Measurements from ENCODE around the gene ELMO3.
A peak's percentile ranks its signal among the peaks of the same experiment; 100 is the strongest.

The ELMO3 gene

DNA sequence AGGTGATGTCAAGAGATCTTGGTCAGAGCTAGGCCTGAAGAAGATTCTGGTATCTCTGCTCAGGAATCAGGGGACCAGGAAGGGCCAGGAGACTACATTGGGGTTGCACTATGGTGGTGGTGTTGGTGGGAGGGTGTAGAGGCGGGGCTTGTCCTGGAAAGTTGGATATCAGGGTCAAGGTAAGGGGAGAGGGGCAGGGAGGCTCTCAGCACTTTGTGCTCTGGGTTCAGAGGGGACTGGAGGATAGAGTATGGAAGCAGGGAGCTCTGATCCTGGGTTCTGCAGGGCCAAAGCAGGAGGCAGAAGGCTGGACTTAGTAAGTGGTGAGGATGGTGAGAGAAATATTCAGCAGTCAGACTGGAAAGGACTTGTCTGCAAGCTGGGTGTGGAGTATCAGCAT, 25.6 kb upstream of the ELMO3 start:
- DNase-seq (no peak), ATAC-seq (no peak)
- no peaks in the 10 kb centered on the region for H3K9me3 Mint-ChIP-seq
- peak overlapping the region; percentile 82 to 89 for H3K4me3 Mint-ChIP-seq
- peaks cover 97% of the 10 kb centered on the region for H3K27me3 Mint-ChIP-seq
- peak overlapping the region in 1 of 2 donors; percentile 3 for H3K27ac Mint-ChIP-seq
- H3K4me1 Mint-ChIP-seq, result peaks cover 88% of the 10 kb centered on the region

DNA sequence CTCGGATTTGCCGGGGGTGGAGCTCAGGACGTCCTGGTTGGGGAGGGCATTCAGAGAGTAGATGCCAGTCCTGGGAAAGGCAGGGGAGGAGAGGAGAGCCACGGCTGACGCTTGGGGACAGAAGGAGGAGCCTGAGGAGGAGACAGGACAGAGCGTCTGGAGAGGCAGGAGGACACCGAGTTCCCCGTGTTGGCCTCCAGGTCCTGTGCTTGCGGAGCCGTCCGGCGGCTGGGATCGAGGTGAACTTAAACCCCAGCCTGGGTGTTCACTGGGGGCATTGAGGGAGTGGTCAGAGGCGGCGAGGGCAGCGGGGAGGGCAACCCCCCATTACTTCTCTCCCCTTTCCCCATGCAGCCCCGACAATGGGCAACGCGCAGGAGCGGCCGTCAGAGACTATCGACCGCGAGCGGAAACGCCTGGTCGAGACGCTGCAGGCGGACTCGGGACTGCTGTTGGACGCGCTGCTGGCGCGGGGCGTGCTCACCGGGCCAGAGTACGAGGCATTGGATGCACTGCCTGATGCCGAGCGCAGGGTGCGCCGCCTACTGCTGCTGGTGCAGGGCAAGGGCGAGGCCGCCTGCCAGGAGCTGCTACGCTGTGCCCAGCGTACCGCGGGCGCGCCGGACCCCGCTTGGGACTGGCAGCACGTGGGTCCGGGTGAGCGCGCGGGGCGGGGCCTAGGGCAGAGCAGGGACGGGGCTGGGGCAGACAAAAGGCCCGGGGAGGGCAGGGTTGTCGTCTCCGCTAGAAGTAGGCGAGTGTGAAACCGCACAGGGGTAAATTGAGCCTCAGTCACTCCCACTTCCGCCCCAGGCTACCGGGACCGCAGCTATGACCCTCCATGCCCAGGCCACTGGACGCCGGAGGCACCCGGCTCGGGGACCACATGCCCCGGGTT, 24.9 kb upstream of the ELMO3 start:
- DNase-seq (peak; percentile 57 to 64), ATAC-seq (peak; percentile 74)
- Mint-ChIP-seq H3K4me3 (peak overlapping the region; percentile 82 to 89), H3K27ac (no peak overlapping the region), H3K4me1 (peaks cover 88% of the 10 kb centered on the region), H3K9me3 (no peaks in the 10 kb centered on the region), H3K27me3 (peaks cover 97% of the 10 kb centered on the region)

DNA sequence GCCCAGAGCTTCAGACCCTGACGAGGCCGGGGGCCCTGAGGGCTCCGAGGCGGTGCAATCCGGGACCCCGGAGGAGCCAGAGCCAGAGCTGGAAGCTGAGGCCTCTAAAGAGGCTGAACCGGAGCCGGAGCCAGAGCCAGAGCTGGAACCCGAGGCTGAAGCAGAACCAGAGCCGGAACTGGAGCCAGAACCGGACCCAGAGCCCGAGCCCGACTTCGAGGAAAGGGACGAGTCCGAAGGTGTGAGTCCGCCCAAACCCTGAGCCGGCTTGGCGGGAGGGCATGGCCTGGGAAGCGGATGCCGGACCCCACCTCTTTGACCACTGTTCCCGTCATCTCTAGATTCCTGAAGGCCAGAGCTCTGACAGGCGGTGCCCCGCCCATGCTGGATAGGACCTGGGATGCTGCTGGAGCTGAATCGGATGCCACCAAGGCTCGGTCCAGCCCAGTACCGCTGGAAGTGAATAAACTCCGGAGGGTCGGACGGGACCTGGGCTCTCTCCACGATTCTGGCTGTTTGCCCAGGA, 24.2 kb upstream of the ELMO3 start:
- H3K4me1 Mint-ChIP-seq, result peaks cover 82% of the 10 kb centered on the region
- no peak overlapping the region for H3K27ac Mint-ChIP-seq
- H3K9me3 Mint-ChIP-seq, result no peaks in the 10 kb centered on the region
- DNase-seq, result no peak
- H3K4me3 Mint-ChIP-seq, result peak overlapping the region in 1 of 2 donors; percentile 89
- no peak for ATAC-seq
- H3K27me3 Mint-ChIP-seq, result peaks cover 94% of the 10 kb centered on the region

DNA sequence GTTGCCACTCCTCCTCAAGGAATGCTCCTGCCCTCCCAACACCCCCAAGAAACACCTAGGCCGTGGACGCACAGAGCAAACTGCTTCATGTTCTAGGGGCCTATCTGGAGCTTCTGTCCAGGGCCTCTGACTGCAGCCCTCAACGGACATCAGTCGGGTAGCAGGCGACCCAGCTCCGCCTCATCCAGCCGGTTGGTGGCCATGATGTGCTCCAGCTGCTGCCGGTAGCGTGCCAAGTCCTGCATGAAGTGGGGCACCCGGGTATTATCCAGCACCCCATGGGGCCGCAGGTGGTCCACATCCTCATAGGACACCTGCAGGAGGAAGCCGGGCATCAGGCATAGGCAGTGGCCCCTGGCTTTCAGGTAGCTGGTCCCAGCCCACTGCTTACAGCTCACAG, 22.3 kb upstream of the ELMO3 start:
- Mint-ChIP-seq H3K4me1 (peaks cover 67% of the 10 kb centered on the region), H3K9me3 (no peaks in the 10 kb centered on the region), H3K27ac (no peak overlapping the region), H3K4me3 (no peak overlapping the region), H3K27me3 (peaks cover 76% of the 10 kb centered on the region)
- ATAC-seq (no peak), DNase-seq (no peak)

DNA sequence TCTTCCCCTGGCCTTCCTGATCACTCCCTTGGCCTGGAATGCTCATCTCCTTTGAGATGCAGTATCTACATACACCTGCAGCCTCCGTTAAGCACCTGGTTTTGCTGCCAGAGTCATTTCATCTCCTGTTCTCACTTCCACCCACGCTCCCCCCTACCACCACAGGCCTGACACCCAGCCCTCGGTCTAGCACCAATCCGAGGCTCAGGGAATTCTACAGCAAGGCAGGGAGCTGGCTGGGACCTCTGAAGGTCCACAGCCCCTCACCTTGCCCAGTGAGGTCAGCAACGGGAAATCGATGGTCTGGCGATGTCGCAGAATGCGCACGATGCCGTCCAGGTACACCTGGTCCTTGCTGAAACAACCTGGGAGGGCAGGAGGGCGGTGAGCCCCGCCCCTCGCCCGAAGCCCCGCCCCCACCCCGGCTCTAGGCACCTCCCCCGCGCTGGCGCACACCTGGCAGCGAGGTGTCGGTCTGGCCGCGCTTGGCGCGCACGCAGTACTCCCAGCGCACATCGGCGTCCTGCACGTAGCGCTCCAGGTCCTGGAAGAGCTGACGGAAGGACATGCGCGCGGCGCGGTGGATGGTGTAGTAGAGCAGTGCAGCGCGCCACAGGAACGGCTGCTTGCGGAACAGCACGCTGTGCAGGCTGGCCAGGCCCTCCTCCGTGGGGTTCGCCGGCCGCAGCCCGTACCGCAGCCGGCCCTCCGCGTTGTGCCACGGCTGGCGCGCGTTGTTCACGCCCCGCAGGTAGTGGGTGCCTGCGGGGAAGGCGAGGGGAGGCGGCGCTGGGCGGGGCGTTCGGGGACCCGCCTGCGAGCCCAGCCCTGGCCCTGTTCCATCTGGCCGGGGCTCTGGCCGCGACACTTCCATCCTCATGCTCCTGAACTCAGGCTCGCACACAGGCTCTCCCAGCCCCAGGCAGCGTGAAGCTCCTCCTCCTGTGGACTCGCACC, 20.9 kb upstream of the ELMO3 start:
- ATAC-seq (peak; percentile 62), DNase-seq (peak in 1 of 2 donors; percentile 54)
- H3K27me3 Mint-ChIP-seq, result peaks cover 63% of the 10 kb centered on the region
- peak overlapping the region; percentile 55 to 77 for H3K4me3 Mint-ChIP-seq
- peaks cover 59% of the 10 kb centered on the region for H3K4me1 Mint-ChIP-seq
- H3K9me3 Mint-ChIP-seq, result no peaks in the 10 kb centered on the region
- H3K27ac Mint-ChIP-seq, result no peak overlapping the region

DNA sequence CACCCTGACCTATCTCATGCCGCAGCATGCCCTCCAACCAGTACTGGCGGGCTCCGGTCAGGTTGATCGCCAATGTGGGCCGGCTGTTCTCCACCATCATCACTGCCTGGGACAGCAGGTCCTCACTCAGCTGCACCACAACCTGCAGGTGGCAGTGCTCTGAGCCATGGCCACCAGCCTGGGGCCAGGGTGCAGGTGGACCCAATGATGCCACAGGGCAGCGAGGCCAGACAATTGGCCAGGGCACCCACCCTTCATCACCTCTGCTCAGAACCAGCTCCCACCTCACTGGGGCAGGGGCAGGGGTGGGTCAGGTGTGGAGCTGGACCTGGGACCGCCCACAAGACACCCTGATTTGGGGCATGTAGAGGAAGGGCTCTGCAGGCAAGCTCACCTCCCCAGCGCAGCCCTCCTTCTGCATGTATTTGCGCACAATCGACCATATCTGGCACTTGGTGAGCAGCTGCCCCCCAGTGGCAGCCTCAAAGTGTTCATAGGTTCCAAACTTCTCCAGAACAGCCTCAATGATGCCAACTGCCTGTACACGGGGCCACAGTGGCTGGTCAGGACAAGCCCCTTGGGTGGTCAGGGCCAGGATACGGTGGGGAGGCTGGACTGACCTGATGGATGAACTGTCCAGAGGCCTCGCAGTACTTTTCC, 19.4 kb upstream of the ELMO3 start:
- DNase-seq, result no peak
- H3K27ac Mint-ChIP-seq, result no peak overlapping the region
- peaks cover 50% of the 10 kb centered on the region for H3K27me3 Mint-ChIP-seq
- no peak for ATAC-seq
- H3K4me3 Mint-ChIP-seq, result no peak overlapping the region
- no peaks in the 10 kb centered on the region for H3K9me3 Mint-ChIP-seq
- peaks cover 46% of the 10 kb centered on the region for H3K4me1 Mint-ChIP-seq

DNA sequence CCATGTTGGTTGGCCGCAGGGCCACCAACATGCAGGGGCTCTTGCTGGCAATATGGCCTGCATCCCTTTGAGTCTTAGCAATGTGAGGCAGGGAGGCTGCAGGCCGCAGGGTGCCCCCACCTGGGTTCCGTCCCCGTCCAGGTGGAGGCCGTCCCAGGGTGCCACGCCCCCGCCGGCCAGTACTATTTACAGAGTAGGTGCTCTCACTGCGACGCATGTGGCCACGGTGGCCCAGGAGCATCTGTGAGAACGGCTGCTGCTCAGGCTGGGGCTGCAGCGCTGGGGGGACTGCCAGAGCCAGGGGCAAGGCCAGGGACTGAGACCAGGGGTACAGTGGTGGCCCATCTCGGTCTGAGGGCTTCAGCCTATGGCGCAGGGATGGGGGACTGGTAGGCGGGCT, 18.8 kb upstream of the ELMO3 start:
- Mint-ChIP-seq H3K27me3 (peaks cover 50% of the 10 kb centered on the region), H3K4me3 (no peak overlapping the region), H3K27ac (no peak overlapping the region), H3K9me3 (no peaks in the 10 kb centered on the region), H3K4me1 (peaks cover 47% of the 10 kb centered on the region)
- DNase-seq (no peak), ATAC-seq (no peak)

DNA sequence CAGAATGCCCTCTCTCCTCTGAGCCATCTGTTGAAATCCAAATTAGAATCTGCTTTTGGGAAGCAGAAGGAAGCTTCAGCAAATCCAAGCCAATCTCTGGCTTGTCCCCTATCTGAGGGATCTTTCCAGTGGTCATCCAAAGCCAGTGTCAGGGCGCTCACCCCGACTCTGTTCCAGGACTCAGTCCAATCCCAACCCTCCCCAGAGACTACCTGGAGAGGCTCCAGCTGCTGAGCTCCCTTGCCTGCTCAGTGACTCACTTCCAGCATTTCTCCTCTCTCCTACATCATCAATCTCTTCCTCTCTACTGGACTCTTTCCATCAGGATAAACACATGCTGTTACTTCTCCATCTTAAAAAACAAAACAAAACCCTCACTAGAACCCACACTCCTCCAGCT, 17.6 kb upstream of the ELMO3 start:
- ATAC-seq (no peak), DNase-seq (no peak)
- no peak overlapping the region for H3K4me3 Mint-ChIP-seq
- H3K4me1 Mint-ChIP-seq, result peaks cover 42% of the 10 kb centered on the region
- no peaks in the 10 kb centered on the region for H3K9me3 Mint-ChIP-seq
- peaks cover 47% of the 10 kb centered on the region for H3K27me3 Mint-ChIP-seq
- H3K27ac Mint-ChIP-seq, result no peak overlapping the region

DNA sequence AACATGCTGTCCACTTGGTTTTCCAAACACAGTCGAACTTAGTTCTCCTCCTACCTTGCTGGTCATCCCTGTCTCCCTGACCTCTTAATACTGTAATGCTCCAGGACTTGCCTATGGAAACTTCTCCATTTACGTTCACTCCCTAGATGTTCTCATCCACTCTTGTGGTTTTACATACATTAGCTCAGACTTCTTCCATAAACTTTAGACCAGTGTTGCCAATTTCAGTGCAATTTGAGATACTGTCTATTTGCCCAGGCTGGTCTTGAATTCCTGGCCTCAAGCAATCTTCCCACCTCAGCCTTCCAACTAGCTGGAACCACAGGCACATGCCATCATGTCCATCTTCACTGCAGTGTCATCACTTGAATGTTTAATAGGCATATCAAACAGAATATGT, 16.6 kb upstream of the ELMO3 start:
- H3K4me1 Mint-ChIP-seq, result peaks cover 34% of the 10 kb centered on the region
- H3K4me3 Mint-ChIP-seq, result no peak overlapping the region
- no peak for DNase-seq
- H3K9me3 Mint-ChIP-seq, result no peaks in the 10 kb centered on the region
- no peak for ATAC-seq
- no peak overlapping the region for H3K27ac Mint-ChIP-seq
- H3K27me3 Mint-ChIP-seq, result peaks cover 47% of the 10 kb centered on the region

DNA sequence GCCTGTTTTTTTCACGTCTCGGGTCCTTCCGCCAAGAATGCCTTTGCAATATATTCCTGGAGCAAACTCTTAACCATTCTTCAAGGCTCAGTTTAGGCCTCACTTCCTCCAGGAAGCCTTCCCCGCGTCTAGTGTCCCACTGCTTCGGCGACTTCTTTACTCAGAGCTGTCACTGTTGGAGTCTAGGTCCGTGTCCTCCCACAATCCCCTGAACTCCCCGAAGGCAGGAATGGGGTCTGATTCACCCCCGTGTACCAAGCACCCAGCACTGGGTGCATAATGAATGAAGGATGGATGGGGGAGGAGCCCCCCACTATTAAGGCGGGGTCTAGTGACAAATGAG, 15.7 kb upstream of the ELMO3 start:
- peaks cover 40% of the 10 kb centered on the region for H3K27me3 Mint-ChIP-seq
- no peak for ATAC-seq

DNA sequence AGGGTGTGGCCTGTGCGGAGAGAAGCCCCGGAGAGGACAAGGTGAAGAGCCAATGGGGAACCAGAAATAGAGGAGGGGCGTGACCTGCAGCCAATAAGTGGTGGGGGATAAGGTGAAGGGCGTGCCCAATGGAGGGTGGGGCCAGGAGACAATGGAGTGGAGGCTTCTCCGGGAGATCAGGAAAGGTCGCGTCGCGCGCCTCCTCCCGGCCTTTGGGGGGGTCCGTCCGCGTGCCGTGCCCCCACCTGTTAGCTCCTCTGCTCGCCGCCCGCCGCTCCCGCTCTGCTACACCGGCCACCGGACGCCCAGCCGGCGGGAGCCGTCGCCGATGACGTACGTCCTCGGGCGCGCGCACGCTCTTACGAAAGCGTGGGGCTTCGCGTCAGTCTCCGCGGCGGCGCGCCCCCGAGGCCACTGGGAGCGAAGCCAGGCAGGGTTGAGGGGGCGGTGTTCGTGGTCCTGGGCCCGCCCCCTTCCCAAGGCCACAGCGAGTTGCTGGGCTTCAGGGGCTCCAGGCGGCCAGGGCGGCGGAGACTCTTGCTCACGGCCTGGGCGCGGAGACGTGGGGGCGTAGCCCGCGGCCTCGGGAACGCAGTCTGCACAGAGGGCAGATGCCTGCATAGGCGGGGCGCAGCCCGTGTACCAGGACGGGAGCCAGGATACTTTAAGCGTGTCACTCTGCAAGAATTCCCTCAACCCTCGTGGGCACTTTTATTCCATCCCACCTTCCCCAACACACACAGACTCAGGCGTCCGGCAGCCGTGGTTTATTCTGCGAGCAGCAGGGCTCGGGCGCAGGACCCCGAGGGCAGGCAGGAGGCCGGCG, 15.1 kb upstream of the ELMO3 start, which contains the start of gene MATCAP1:
TSS of gene MATCAP1 (minus strand) at position 337 of the 826 bp plus-strand sequence. CDS start 3,353 bp downstream, outside the sequence.
- H3K4me3 Mint-ChIP-seq, result no peak within 1 kb of the TSS
- H3K9me3 Mint-ChIP-seq, result no peaks in the 10 kb centered on the region
- peaks cover 35% of the 10 kb centered on the region for H3K27me3 Mint-ChIP-seq
- H3K27ac Mint-ChIP-seq, result no peak within 1 kb of the TSS
- H3K4me1 Mint-ChIP-seq, result peaks cover 18% of the 10 kb centered on the region
- ATAC-seq (peak; percentile 95), DNase-seq (peak; percentile 92 to 94)

More for the DNA sequence above, 15.7 kb upstream of the ELMO3 start:
- Mint-ChIP-seq H3K27ac (no peak overlapping the region), H3K4me3 (no peak overlapping the region), H3K4me1 (peaks cover 24% of the 10 kb centered on the region), H3K9me3 (no peaks in the 10 kb centered on the region)
- no peak for DNase-seq

DNA sequence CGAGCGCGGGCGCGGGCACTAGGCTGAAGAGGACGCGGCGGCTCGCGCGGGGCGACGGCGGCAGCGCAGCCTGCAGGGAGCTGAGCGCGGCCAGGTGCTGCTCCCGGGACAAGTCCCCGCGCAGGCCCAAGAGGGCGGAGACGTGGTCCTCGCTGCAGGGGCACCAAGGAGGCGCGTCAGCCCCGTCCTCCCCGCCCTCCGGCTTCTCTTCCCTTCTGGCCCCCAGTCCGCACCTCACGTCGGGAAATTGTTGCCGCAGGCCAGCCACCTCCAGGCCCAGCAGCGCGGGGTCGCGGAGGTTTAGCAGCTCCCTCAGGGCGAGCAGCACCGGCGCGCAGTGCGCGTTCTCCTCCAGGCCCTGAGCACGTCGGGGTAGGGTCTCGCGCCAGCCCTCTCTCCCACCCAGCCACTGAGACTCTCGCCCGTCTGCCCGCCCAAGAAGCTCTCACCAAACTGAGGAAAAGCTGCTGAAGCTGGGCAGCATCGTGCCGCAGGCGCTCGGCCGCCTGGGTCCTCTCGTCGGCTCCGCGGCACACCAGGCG, 14.4 kb upstream of the ELMO3 start:
- Mint-ChIP-seq H3K27me3 (peaks cover 29% of the 10 kb centered on the region), H3K4me3 (no peak overlapping the region), H3K27ac (no peak overlapping the region), H3K9me3 (no peaks in the 10 kb centered on the region), H3K4me1 (peaks cover 15% of the 10 kb centered on the region)
- no peak for DNase-seq
- ATAC-seq, result peak; percentile 16

DNA sequence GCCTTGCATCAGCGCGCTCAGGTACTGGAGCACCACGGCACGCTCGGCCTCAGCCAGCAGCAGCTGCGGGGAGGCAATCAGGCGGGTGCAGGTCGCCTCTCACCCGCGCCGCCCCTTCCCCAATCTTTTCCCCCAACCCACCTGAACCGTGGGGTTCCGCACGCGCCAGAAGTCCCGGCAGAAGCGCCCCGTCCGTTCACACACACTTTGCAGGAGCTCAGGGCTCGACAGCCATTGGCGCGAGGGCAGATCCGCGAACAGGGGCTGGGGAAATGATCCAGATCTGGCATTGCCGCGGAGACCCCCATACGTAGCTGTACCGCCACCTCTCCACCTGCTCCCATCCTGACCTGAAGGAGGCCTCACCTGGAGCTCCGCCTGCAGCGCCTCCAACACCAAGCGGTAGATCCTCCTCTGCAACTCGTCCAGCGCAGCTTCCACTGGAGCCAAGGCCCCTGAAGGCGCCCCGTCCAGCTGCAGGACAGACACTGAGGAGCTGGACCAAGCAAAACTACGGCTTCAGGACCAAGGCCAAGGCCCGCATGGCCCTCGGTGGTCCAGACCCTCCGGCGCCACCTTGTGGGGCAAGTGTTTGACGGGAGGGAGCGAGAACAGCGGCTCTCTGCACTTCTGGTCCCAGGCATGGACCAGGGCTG, 13.8 kb upstream of the ELMO3 start:
- Mint-ChIP-seq H3K27ac (no peak overlapping the region), H3K4me3 (no peak overlapping the region), H3K9me3 (no peaks in the 10 kb centered on the region), H3K27me3 (peaks cover 29% of the 10 kb centered on the region), H3K4me1 (peaks cover 15% of the 10 kb centered on the region)
- DNase-seq (peak; percentile 84 to 85), ATAC-seq (peak; percentile 50)

DNA sequence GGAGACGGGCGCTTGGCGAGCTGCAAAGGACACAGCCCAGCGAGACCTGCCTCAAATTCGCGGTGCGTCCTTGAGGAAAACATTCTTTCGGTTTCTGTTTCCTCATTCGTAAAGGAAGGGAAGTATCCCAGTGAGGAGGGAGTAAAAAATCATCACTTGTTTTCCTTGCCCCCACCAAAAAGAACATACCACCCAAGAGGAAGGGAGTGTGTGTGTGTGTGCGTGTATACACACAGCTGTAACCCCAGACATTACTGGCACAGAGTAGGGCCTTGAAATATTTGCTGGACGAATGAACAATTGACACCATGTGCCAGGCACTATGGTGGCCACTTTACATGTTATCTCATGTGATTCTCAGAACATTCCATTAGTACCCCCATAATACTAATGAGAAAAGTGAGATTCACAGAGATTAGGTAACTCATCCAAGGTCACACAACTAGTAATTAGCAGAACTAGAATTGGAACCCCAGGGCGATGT, 13.2 kb upstream of the ELMO3 start:
- no peak for DNase-seq
- no peak overlapping the region for H3K4me3 Mint-ChIP-seq
- no peak overlapping the region for H3K27ac Mint-ChIP-seq
- ATAC-seq, result no peak
- peaks cover 29% of the 10 kb centered on the region for H3K27me3 Mint-ChIP-seq
- no peaks in the 10 kb centered on the region for H3K9me3 Mint-ChIP-seq
- H3K4me1 Mint-ChIP-seq, result peaks cover 15% of the 10 kb centered on the region
